Right ventricle myocardium superior (tissue), 1 donor: Measurements from ENCODE around the gene BBS10. TPM values are rescaled to one million over a fixed set of nuclear protein-coding genes. Genes with fewer than 3 reads are reported as not detected.

Experiments
- total RNA-seq: library from RNA; stranded (reverse); fragmentation: NEBNext Ultra II Directional; extraction: Animal tissue kit (Norgen Biotek cat#: 25700); gene quantifications from one replicate; pipeline ENCODE4 v1.2.1, GENCODE V29; 2021
- donor health status: DM: no; HTN: yes; CAD: no; lungs with severe emphysema.

BBS10 gene
- total RNA-seq, 1 donor from 2014 or later, result 8.0 TPM

Other genes starting within 250 kb of the BBS10 start
- gene OSBPL8, start 211.4 kb upstream of the BBS10 start, total RNA-seq, result 24.9 TPM